GM18507 (cell line): ENCODE data around the gene GRID2IP.
"Not testable (repeated sequence)": the region's sequence is repeated elsewhere in the genome, so short reads cannot be mapped to it uniquely, and the experiment has no call there.

ENCODE experiments used
- DNase-seq: peaks from one replicate; pipeline ENCODE4 v3.0.0; 2011; ENCODE audit warnings: low read depth; ENCODE audit not compliant: insufficient read length; ENCODE audit errors: extremely low spot score
- FAIRE-seq: peaks from 2 replicates; lab custom pipeline; 2011; peaks lifted over from hg19 to GRCh38; lab: Jason Lieb, UNC

GRID2IP gene

GRCh38 chr7:6495597-6496262 lies 55.5 kb downstream of the GRID2IP start:
- FAIRE-seq: no peak
- no peak for DNase-seq

GRCh38 chr7:6494365-6494764 lies 56.9 kb downstream of the GRID2IP start:
- no peak for FAIRE-seq
- no peak for DNase-seq

- DNase-seq: no peak
- FAIRE-seq: no peak
Measured at GRCh38 chr7:6491194-6491593, 60.1 kb downstream of the GRID2IP start.

- no peak for DNase-seq
- FAIRE-seq: no peak
Measured at GRCh38 chr7:6489612-6490011, 61.6 kb downstream of the GRID2IP start.

DNA sequence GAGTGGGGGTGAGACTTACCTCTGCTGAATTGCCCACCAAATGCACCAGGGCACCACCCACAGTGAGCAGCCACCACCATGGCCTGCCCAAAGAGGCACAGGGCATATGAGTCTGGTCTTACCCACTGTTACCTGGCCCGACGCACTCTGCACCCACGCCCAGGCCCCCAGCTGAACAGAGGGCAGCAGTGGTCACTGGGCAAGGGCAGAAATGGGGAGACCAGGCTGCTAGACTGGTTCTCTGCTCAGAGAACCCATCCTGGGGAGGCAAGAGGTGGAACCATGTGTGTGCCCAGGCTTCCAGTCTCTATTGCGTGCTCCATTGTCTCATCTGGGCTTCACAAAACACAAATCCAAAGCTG lies 64.1 kb downstream of the GRID2IP start:
- no peak for DNase-seq
- FAIRE-seq: no peak

DNA sequence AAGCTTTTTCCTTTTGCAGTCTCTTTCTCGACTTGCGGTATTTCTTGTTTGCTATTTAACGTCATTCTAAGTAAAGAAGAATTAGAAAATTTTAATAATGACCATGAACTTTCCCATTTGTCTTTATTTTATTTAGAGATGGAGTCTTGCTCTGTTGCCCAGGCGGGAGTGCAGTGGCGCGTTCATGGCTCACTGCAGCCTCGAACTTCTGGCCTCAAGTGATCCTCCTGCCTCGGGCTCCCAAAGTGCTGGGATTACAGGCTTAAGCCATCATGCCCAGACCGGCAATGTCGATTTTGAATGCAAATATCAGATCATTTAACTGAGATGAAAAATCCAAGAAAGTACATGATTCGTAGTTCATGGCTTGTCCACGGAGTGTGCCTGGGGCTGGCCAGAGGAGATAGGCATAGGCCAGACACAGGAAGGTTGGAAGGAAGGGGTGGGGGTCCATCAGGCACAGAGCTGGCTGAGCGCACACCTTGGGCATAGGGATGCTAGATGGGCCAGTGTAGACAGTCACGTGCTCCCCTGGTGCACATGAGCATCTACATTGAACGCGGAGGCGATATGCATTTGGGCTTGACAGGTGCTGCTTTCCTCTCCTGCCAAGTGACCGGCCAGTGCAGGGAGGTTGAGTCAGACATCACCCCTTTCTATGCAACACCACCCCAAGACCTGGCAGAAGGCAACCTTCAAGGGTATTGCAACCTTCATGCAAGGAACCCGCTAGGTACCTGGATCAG lies 64.7 kb downstream of the GRID2IP start:
- FAIRE-seq: no peak

GRCh38 chr7:6482743-6483119 lies 68.5 kb downstream of the GRID2IP start:
- DNase-seq: no peak
- FAIRE-seq: no peak

More for the DNA sequence above, 64.7 kb downstream of the GRID2IP start:
- no peak for DNase-seq

- no peak for DNase-seq
- no peak for FAIRE-seq
Measured at GRCh38 chr7:6482307-6482706, 69.0 kb downstream of the GRID2IP start.

GRCh38 chr7:6481445-6481844 lies 69.8 kb downstream of the GRID2IP start:
- FAIRE-seq: no peak

GRCh38 chr7:6480323-6480660 lies 71.0 kb downstream of the GRID2IP start:
- DNase-seq (no peak), FAIRE-seq (no peak)

More at GRCh38 chr7:6481445-6481844, 69.8 kb downstream of the GRID2IP start:
- no peak for DNase-seq

DNA sequence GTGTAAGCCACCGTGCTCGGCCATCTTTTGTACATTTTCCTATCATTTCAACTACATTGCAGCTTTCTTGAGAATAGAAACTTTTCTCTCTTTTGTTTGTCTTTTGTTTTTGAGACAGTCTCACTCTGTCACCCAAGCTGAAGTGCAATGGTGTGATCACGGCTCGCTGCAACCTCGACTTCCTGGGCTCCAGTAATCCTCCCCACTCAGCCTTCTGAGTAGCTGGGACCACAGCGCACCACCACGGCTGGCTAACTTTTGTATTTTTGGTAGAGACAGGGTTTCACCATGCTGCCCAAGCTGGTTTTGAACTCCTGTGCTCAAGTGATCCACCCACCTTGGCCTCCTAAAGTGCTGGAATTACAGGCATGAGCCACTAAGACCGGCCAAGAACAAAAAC lies 72.2 kb downstream of the GRID2IP start:
- FAIRE-seq: no peak

GRCh38 chr7:6478186-6478585 lies 73.1 kb downstream of the GRID2IP start:
- DNase-seq (no peak), FAIRE-seq (no peak)

More for the DNA sequence above, 72.2 kb downstream of the GRID2IP start:
- no peak for DNase-seq

DNA sequence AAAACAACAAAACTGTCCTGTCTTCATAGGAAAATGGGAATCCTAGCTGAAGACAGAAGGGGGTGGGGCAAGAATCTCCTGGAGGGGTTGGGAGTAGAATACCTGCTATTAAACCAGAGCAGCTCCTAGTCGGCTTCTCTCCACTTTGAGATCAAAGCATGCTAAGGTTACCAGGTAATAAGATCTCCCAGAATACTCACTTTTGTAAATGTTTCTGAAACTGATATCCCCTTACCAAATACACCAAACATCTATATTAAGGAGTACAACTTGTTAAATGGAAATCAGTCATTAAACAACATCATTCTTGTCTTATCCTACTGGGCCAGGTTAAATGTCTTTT lies 74.0 kb downstream of the GRID2IP start:
- no peak for FAIRE-seq

DNA sequence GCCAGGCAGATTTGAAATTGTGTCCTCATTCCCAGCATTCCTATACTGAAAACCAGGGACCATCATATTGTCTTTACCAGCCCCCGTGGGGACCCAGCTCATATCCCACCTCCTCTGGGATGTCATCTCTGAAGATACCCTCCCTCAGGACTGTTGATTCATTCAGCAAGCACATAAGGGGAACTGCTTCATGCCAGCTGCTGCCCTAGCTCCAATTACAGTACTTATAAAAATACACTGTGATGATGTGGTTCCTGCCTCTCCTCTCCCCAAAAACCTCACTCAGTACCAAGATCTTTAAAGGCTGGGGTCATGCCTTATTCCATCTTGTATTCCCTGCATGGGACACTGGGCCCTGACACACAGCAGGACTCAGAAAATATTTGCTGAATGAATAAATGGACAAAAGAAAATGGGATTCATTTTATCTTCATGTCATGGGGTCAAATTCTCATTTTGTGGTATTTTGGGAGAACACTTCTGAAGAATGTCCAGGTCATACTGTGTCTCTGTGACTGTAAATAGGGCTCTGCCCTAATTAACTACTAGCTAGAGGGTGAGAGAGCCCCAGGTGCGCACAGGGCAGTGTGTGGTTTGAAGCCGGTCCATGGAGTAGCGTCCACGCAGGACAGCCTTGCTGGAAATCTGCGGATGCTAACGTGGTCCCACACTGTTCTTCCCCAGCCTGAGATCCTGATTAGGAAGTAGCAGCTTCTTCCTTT lies 74.5 kb downstream of the GRID2IP start:
- FAIRE-seq (no peak), DNase-seq (no peak)

More for the DNA sequence above, 74.0 kb downstream of the GRID2IP start:
- no peak for DNase-seq

GRCh38 chr7:6475433-6476186 lies 75.7 kb downstream of the GRID2IP start:
- DNase-seq: no peak
- FAIRE-seq: no peak

GRCh38 chr7:6465862-6466261 lies 85.4 kb downstream of the GRID2IP start:
- DNase-seq (no peak), FAIRE-seq (no peak)

DNA sequence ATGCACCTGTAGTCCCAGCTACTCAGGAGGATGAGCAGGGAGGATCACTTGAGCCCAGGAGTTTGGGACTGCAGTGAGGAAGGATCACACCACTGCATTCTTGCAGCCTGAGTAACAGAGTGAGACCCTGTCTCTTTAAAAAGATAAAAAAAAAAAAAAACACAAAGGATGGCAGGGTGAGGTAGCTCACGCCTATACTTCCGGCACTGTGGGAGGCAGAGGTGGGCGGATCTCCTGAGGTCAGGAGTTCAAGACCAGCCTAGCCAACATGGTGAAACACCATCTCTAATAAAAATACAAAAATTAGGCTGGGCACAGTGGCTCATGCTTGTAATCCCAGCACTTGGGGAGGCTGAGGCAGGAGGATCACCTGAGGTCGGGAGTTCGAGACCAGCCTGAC lies 87.7 kb downstream of the GRID2IP start:
- DNase-seq, FAIRE-seq: not testable (repeated sequence)

GRCh38 chr7:6461946-6462550 lies 89.2 kb downstream of the GRID2IP start:
- FAIRE-seq (no peak), DNase-seq (no peak)

DNA sequence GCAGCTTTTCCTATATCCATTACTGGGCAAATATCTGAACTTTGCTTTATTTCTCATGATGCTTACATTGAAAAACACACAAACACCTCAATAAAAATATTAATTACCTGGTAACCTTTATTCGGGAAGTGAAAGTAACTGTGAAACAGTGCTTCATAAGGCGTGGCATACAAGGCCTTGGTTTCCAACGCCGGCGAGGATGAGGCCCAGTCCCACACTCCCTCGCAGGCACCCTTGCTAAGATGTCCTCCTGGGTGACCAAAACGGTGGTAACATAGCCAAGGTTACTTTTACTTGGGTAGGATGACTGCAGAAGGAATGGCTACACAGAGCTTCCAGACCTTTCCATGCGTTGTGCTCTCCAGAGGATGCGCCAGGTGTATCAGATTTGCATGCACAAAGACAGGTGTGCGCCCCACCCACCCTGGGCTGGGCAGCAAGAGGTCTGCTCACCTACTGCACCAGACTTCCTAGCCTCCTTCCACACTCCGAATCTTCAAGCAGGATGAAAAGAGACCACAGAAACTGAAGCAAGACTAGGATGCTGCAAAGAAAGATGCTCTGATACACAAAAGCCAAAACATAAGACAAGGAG lies 90.2 kb downstream of the GRID2IP start:
- DNase-seq (no peak), FAIRE-seq (no peak)
